GM12878 (cell line): Measurements from ENCODE around the gene SFN.

Source experiments
- ASH2L ChIP-seq: fragments of 300-600, 200-600 bp; sonication (generic); IDR thresholded peaks from 2 replicates; pipeline ENCODE4 v1.6.1; 2017; ENCODE audit warnings: low read depth, mild to moderate bottlenecking, borderline replicate concordance
- EP300 ChIP-seq, 2 experiments: fragments of 150-350 bp in 1 of 2; IDR thresholded peaks; 2 replicates each; pipeline ENCODE4 v1.6.1; 2011 to 2012; ENCODE audit warnings: low read depth in 2 of 2, low read length in 2 of 2, borderline replicate concordance in 1 of 2, improper control_type of control experiment in 1 of 2, inconsistent platforms in 1 of 2; ENCODE audit not compliant: control insufficient read depth in 1 of 2
- ESRRA ChIP-seq: IDR thresholded peaks from 2 replicates; pipeline ENCODE4 v1.6.1; 2012; ENCODE audit warnings: mild to moderate bottlenecking, low read length, improper control_type of control experiment
- FOS ChIP-seq: IDR thresholded peaks from 3 replicates; pipeline ENCODE4 v1.6.1; 2011; ENCODE audit warnings: borderline replicate concordance; ENCODE audit not compliant: insufficient read length; ENCODE audit errors: extremely low read depth
- HDGF ChIP-seq: fragments of 450-650 bp; IDR thresholded peaks from 2 replicates; pipeline ENCODE4 v1.6.1; 2016; ENCODE audit warnings: antibody characterized with exemption
- TF ChIP-seq, protein P1 (sequence below): IDR thresholded peaks from 2 replicates; pipeline ENCODE4 v1.6.1; 2012; ENCODE audit warnings: low read depth, low read length, improper control_type of control experiment
- TF ChIP-seq, protein P2 (sequence below): IDR thresholded peaks from 2 replicates; pipeline ENCODE4 v1.6.1; 2011; ENCODE audit warnings: borderline replicate concordance, low read depth, mild to moderate bottlenecking, moderate library complexity, low read length; ENCODE audit not compliant: insufficient read depth, poor library complexity, severe bottlenecking
- TF ChIP-seq, protein P3 (sequence below), 3 experiments: IDR thresholded peaks in 2 of 3; conservative IDR thresholded peaks in 1 of 3; 2 replicates each; pipeline ENCODE4 v1.5.1; 2011; ENCODE audit warnings: low read depth in 3 of 3, low read length in 3 of 3, mild to moderate bottlenecking in 3 of 3, control low read depth in 2 of 3, moderate library complexity in 2 of 3, inconsistent platforms in 1 of 3, mixed read lengths in 1 of 3; ENCODE audit not compliant: control insufficient read depth in 2 of 3, insufficient read depth in 1 of 3; ENCODE audit errors: extremely low read depth in 1 of 3
- TF ChIP-seq, protein P4 (sequence below): IDR thresholded peaks from 2 replicates; pipeline ENCODE4 v1.6.1; 2011; ENCODE audit warnings: low read depth, low read length, improper control_type of control experiment, borderline replicate concordance
- TF ChIP-seq, protein P5 (sequence below): fragments of 450-650 bp; IDR thresholded peaks from 2 replicates; pipeline ENCODE4 v1.6.1; 2017; ENCODE audit warnings: mild to moderate bottlenecking

DNA sequence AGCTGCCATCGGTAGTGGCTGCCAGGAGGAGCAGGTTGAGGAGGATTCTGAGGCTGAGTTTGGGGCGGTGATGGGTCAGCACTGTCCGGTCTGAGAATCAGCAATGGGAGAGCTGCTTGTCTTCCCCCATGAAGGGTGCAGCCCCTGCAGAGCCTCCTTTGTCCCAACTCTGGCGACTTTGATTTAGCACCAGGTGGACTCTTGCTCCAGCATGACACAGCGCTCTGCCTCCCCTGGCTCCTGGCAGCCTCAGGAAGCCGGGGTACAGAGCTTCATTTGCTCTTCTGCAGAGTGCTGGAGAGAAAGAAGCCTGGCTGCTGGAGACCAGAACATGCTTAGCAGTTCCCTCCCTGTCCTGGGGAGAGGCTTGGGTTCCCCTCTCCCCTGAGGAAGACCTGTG, 23.2 kb upstream of the SFN start:
- TF ChIP-seq, protein P1, sequence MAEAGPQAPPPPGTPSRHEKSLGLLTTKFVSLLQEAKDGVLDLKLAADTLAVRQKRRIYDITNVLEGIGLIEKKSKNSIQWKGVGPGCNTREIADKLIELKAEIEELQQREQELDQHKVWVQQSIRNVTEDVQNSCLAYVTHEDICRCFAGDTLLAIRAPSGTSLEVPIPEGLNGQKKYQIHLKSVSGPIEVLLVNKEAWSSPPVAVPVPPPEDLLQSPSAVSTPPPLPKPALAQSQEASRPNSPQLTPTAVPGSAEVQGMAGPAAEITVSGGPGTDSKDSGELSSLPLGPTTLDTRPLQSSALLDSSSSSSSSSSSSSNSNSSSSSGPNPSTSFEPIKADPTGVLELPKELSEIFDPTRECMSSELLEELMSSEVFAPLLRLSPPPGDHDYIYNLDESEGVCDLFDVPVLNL: no peak
- TF ChIP-seq FOS (no peak), ESRRA (no peak), ASH2L (no peak), EP300 (IDR thresholded peaks at IDR 0.05; ENCODE audit: borderline replicate concordance in 1 of 2, control insufficient read depth in 1 of 2, low read depth in 2 of 2, low read length in 2 of 2) (no peak), HDGF (no peak)
- TF ChIP-seq, protein P2, sequence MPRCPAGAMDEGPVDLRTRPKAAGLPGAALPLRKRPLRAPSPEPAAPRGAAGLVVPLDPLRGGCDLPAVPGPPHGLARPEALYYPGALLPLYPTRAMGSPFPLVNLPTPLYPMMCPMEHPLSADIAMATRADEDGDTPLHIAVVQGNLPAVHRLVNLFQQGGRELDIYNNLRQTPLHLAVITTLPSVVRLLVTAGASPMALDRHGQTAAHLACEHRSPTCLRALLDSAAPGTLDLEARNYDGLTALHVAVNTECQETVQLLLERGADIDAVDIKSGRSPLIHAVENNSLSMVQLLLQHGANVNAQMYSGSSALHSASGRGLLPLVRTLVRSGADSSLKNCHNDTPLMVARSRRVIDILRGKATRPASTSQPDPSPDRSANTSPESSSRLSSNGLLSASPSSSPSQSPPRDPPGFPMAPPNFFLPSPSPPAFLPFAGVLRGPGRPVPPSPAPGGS: no peak
- TF ChIP-seq, protein P3, sequence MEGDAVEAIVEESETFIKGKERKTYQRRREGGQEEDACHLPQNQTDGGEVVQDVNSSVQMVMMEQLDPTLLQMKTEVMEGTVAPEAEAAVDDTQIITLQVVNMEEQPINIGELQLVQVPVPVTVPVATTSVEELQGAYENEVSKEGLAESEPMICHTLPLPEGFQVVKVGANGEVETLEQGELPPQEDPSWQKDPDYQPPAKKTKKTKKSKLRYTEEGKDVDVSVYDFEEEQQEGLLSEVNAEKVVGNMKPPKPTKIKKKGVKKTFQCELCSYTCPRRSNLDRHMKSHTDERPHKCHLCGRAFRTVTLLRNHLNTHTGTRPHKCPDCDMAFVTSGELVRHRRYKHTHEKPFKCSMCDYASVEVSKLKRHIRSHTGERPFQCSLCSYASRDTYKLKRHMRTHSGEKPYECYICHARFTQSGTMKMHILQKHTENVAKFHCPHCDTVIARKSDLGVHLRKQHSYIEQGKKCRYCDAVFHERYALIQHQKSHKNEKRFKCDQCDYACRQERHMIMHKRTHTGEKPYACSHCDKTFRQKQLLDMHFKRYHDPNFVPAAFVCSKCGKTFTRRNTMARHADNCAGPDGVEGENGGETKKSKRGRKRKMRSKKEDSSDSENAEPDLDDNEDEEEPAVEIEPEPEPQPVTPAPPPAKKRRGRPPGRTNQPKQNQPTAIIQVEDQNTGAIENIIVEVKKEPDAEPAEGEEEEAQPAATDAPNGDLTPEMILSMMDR (IDR thresholded peaks at IDR 0.05 in 2 of 3, conservative IDR thresholded peaks at IDR 0.05 in 1 of 3; ENCODE audit: control insufficient read depth in 2 of 3, extremely low read depth in 1 of 3, insufficient read depth in 1 of 3, low read depth in 3 of 3, low read length in 3 of 3): no peak
- TF ChIP-seq, protein P4, sequence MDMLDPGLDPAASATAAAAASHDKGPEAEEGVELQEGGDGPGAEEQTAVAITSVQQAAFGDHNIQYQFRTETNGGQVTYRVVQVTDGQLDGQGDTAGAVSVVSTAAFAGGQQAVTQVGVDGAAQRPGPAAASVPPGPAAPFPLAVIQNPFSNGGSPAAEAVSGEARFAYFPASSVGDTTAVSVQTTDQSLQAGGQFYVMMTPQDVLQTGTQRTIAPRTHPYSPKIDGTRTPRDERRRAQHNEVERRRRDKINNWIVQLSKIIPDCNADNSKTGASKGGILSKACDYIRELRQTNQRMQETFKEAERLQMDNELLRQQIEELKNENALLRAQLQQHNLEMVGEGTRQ: no peak
- TF ChIP-seq, protein P5, sequence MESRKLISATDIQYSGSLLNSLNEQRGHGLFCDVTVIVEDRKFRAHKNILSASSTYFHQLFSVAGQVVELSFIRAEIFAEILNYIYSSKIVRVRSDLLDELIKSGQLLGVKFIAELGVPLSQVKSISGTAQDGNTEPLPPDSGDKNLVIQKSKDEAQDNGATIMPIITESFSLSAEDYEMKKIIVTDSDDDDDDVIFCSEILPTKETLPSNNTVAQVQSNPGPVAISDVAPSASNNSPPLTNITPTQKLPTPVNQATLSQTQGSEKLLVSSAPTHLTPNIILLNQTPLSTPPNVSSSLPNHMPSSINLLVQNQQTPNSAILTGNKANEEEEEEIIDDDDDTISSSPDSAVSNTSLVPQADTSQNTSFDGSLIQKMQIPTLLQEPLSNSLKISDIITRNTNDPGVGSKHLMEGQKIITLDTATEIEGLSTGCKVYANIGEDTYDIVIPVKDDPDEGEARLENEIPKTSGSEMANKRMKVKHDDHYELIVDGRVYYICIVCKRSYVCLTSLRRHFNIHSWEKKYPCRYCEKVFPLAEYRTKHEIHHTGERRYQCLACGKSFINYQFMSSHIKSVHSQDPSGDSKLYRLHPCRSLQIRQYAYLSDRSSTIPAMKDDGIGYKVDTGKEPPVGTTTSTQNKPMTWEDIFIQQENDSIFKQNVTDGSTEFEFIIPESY: no peak
